Measurements from ENCODE around the gene SH2D4B. TPM values are rescaled to one million over a fixed set of nuclear protein-coding genes. Genes with fewer than 3 reads are reported as not detected.

Gene SH2D4B
- total RNA-seq, 1 experiment from 2014 or later, result 0.07 TPM

- H2AK5ac ChIP-seq (ENCODE audit: insufficient read length, low read length), result no peak overlapping the region
- Mint-ChIP-seq H3K27ac (no peak overlapping the region), H3K4me3 (no peak overlapping the region), H3K36me3 (ENCODE audit: insufficient read depth in 1 of 3, low read depth in 3 of 3) (no peaks in the 10 kb centered on the region), H3K4me1 (peaks cover 6 to 12% of the 10 kb centered on the region in 2 experiments; a peak in 3 of 4 replicates), H3K27me3 (ENCODE audit: low read depth) (peaks cover 8% of the 10 kb centered on the region), H3K9me3 (no peaks in the 10 kb centered on the region)
- no peak overlapping the region for H2BK120ac ChIP-seq (ENCODE audit: low read depth, low read length, poor library complexity, severe bottlenecking)
- H3T11ph ChIP-seq (ENCODE audit: low read length), result no peak overlapping the region
- no peak overlapping the region for H3K9ac ChIP-seq (ENCODE audit: extremely low read depth, insufficient read length, low read length)
- no peak overlapping the region for H3K27ac ChIP-seq (ENCODE audit: insufficient read length, low read depth, low read length)
- no peaks in the 10 kb centered on the region for H3K4me1 ChIP-seq (ENCODE audit: insufficient read depth, low read length)
- H3K18ac ChIP-seq (ENCODE audit: insufficient read length, low read depth, low read length), result no peak overlapping the region
- H2BK20ac ChIP-seq (ENCODE audit: low read depth, low read length, poor library complexity, severe bottlenecking), result no peak overlapping the region
- no peaks in the 10 kb centered on the region for H3K9me3 ChIP-seq (ENCODE audit: control insufficient read depth, low read depth, low read length)
- no peak overlapping the region for H3K14ac ChIP-seq (ENCODE audit: insufficient read depth, low read length)
- no peak overlapping the region for H3K56ac ChIP-seq (ENCODE audit: insufficient read length, low read depth, low read length)
- no peak overlapping the region for H4K5ac ChIP-seq (ENCODE audit: insufficient read length, low read depth, low read length)
- no peak overlapping the region for H2BK12ac ChIP-seq (ENCODE audit: insufficient read length, low read depth, low read length)
- H3K79me2 ChIP-seq (ENCODE audit: insufficient read depth, low read length), result no peaks in the 10 kb centered on the region
- H3K79me1 ChIP-seq (ENCODE audit: insufficient read depth, low read depth, low read length, poor library complexity, severe bottlenecking), result no peaks in the 10 kb centered on the region
- H3K4ac ChIP-seq (ENCODE audit: low read depth, low read length), result no peak overlapping the region
- DNase-seq, result no peak
- H2AFZ ChIP-seq (ENCODE audit: low read length), result no peak overlapping the region
- no CpG with 5 or more reads among the region's 3 CpGs for WGBS (ENCODE audit: extremely low coverage, insufficient read length, low lambda C conversion rate)
- no peaks in the 10 kb centered on the region for H4K20me1 ChIP-seq (ENCODE audit: control insufficient read depth, insufficient read depth, insufficient read length)
- H3K23ac ChIP-seq (ENCODE audit: insufficient read length, low read depth, low read length), result no peak overlapping the region
- H3K27me3 ChIP-seq (ENCODE audit: insufficient read depth, low read length), result no peaks in the 10 kb centered on the region; the same call in 1 of the 2 replicates
- no peak overlapping the region for H4K91ac ChIP-seq (ENCODE audit: insufficient read length, low read depth, low read length)
- H3K23me2 ChIP-seq (ENCODE audit: insufficient read length, low read depth, low read length, poor library complexity, severe bottlenecking), result no peaks in the 10 kb centered on the region
- TF ChIP-seq CTCF (conservative IDR thresholded peaks at IDR 0.05), result no peak
- H2BK5ac ChIP-seq (ENCODE audit: insufficient read length, low read length), result no peak overlapping the region
- no peak overlapping the region for H4K8ac ChIP-seq (replicated peaks; ENCODE audit: insufficient read length, low read depth, low read length)
- no peak overlapping the region for H2BK15ac ChIP-seq (ENCODE audit: low read depth, low read length)
- no peak overlapping the region for H3K4me2 ChIP-seq (ENCODE audit: insufficient read depth, insufficient read length, low read length)
Measured at GRCh38 chr10:80598084-80598798, 60.5 kb downstream of the SH2D4B start.
